Liver (tissue), 9 donors: ENCODE measurements around the gene PAQR4. TPM values are rescaled to one million over a fixed set of nuclear protein-coding genes. Genes with fewer than 3 reads are reported as not detected.
A peak's percentile ranks its signal among the peaks of the same experiment; 100 is the strongest.

Source experiments
- DNase-seq: peaks from one replicate; pipeline ENCODE4 v3.0.0-alpha.2; 2017; ENCODE audit warnings: low spot score
- H3K27ac ChIP-seq, 2 donors: one replicate each; pipeline ENCODE4 v1.7.0; 2013; ENCODE audit warnings: inconsistent platforms in 2 of 2, low read length in 2 of 2, control low read depth in 1 of 2, low read depth in 1 of 2, mild to moderate bottlenecking in 1 of 2
- H3K27me3 ChIP-seq, 4 donors: one replicate each; pipeline versions ENCODE4 v1.6.1 to v1.7.0; 2013; ENCODE audit warnings: low read length in 3 of 4, inconsistent platforms in 1 of 4, mild to moderate bottlenecking in 1 of 4, moderate library complexity in 1 of 4; ENCODE audit not compliant: control insufficient read depth in 4 of 4, insufficient read depth in 4 of 4
- H3K36me3 ChIP-seq, 4 donors: one replicate each; pipeline versions ENCODE4 v1.6.1 to v1.7.0; 2013; ENCODE audit warnings: low read length in 3 of 4, mild to moderate bottlenecking in 3 of 4, low read depth in 1 of 4, moderate library complexity in 1 of 4; ENCODE audit not compliant: control insufficient read depth in 4 of 4, insufficient read depth in 3 of 4
- H3K4me1 ChIP-seq, 4 donors: one replicate each; pipeline versions ENCODE4 v1.6.1 to v1.7.0; 2013; ENCODE audit warnings: low read length in 3 of 4, mild to moderate bottlenecking in 3 of 4, moderate library complexity in 1 of 4; ENCODE audit not compliant: control insufficient read depth in 4 of 4, insufficient read depth in 4 of 4
- H3K4me3 ChIP-seq, 3 donors: one replicate each; pipeline versions ENCODE4 v1.6.1 to v1.7.0; 2013; ENCODE audit warnings: low read length in 3 of 3, control low read depth in 1 of 3, low read depth in 1 of 3, mild to moderate bottlenecking in 1 of 3
- H3K9ac ChIP-seq, 2 donors: one replicate each; pipeline ENCODE4 v1.7.0; 2013; ENCODE audit warnings: low read length in 2 of 2, mild to moderate bottlenecking in 2 of 2, moderate library complexity in 2 of 2, control low read depth in 1 of 2, low read depth in 1 of 2
- H3K9me3 ChIP-seq, 4 donors: one replicate each; pipeline versions ENCODE4 v1.6.1 to v1.7.0; 2013; ENCODE audit warnings: low read length in 3 of 4; ENCODE audit not compliant: control insufficient read depth in 4 of 4
- EGR1 ChIP-seq, 2 donors: IDR thresholded peaks; 2 replicates each; pipeline ENCODE4 v1.6.1; 2016 to 2018; ENCODE audit warnings: antibody characterized with exemption in 2 of 2, low read depth in 2 of 2
- FOXA1 ChIP-seq: IDR thresholded peaks from 2 replicates; pipeline ENCODE4 v1.6.1; 2016; ENCODE audit warnings: antibody characterized with exemption
- FOXA2 ChIP-seq: IDR thresholded peaks from 2 replicates; pipeline ENCODE4 v1.6.1; 2016; ENCODE audit warnings: antibody characterized with exemption
- GABPA ChIP-seq, 2 donors: IDR thresholded peaks in 1 of 2; conservative IDR thresholded peaks in 1 of 2; 2 replicates each; pipeline ENCODE4 v1.6.1; 2016; ENCODE audit warnings: antibody characterized with exemption in 2 of 2, mild to moderate bottlenecking in 1 of 2, moderate library complexity in 1 of 2
- HNF4A ChIP-seq, 2 donors: conservative IDR thresholded peaks; 2 replicates each; pipeline ENCODE4 v1.6.1; 2016; ENCODE audit warnings: antibody characterized with exemption in 2 of 2, mild to moderate bottlenecking in 2 of 2
- HNF4G ChIP-seq: IDR thresholded peaks from 2 replicates; pipeline ENCODE4 v1.6.1; 2016; ENCODE audit warnings: antibody characterized with exemption
- JUND ChIP-seq, 2 donors: IDR thresholded peaks; 2 replicates each; pipeline ENCODE4 v1.6.1; 2016; ENCODE audit warnings: antibody characterized with exemption in 2 of 2
- MAX ChIP-seq: IDR thresholded peaks from 2 replicates; pipeline ENCODE4 v1.6.1; 2016; ENCODE audit warnings: antibody characterized with exemption
- NR2F2 ChIP-seq: IDR thresholded peaks from 2 replicates; pipeline ENCODE4 v1.6.1; 2016; ENCODE audit warnings: antibody characterized with exemption
- RAD21 ChIP-seq, 2 donors: IDR thresholded peaks; 2 replicates each; pipeline ENCODE4 v1.6.1; 2016; ENCODE audit warnings: antibody characterized with exemption in 2 of 2, mild to moderate bottlenecking in 2 of 2
- RXRA ChIP-seq, 2 donors: IDR thresholded peaks; 2 replicates each; pipeline ENCODE4 v1.6.1; 2017 to 2018; ENCODE audit warnings: antibody characterized with exemption in 2 of 2, mild to moderate bottlenecking in 1 of 2
- SP1 ChIP-seq: IDR thresholded peaks from 2 replicates; pipeline ENCODE4 v1.6.1; 2018; ENCODE audit warnings: antibody characterized with exemption, mild to moderate bottlenecking
- TAF1 ChIP-seq: conservative IDR thresholded peaks from 2 replicates; pipeline ENCODE4 v1.6.1; 2016; ENCODE audit warnings: antibody characterized with exemption, mild to moderate bottlenecking
- YY1 ChIP-seq: IDR thresholded peaks from 2 replicates; pipeline ENCODE4 v1.6.1; 2016; ENCODE audit warnings: antibody characterized with exemption, mild to moderate bottlenecking
- WGBS: extraction: QIAGEN DNeasy Blood & Tissue Kit; methylation state at CpG from one replicate; pipeline ENCODE4 v1.1.7; 2013; 5-methylcytosine and 5-hydroxymethylcytosine counted together
- polyA plus RNA-seq, 2 donors: library from polyadenylated mRNA; stranded (reverse) in 1 of 2; unstranded in 1 of 2; fragments of 200-250 nt in 1 of 2; fragments of >200 nt in 1 of 2; fragmentation: Nextera tagmentation in 1 of 2; extraction: Ambion mirVana in 1 of 2; gene quantifications; one replicate each; pipeline versions ENCODE4 v1.2.1 to v1.2.3, GENCODE V29; 2013 to 2015
- total RNA-seq, 2 donors: library from RNA; depleted of rRNA; stranded (reverse); fragments of >200 nt; gene quantifications; one replicate each; pipeline ENCODE4 v1.2.3, GENCODE V29; 2014
- TF ChIP-seq, protein P1 (sequence below): IDR thresholded peaks from 2 replicates; pipeline ENCODE4 v1.6.1; 2016; ENCODE audit warnings: antibody characterized with exemption
- TF ChIP-seq, protein P2 (sequence below): IDR thresholded peaks from 2 replicates; pipeline ENCODE4 v1.6.1; 2016; ENCODE audit warnings: antibody characterized with exemption, mild to moderate bottlenecking
- TF ChIP-seq, protein P3 (sequence below): IDR thresholded peaks from 2 replicates; pipeline ENCODE4 v1.6.1; 2016; ENCODE audit warnings: antibody characterized with exemption
- donor health status: healthy.
- donor health status: healthy.
- donor health status: healthy.
- donor health status: healthy.
- donor health status: healthy.

Gene PAQR4
- total and polyA plus RNA-seq, 4 donors, result 0.63 to 9.9 (median 2.0) TPM

DNA sequence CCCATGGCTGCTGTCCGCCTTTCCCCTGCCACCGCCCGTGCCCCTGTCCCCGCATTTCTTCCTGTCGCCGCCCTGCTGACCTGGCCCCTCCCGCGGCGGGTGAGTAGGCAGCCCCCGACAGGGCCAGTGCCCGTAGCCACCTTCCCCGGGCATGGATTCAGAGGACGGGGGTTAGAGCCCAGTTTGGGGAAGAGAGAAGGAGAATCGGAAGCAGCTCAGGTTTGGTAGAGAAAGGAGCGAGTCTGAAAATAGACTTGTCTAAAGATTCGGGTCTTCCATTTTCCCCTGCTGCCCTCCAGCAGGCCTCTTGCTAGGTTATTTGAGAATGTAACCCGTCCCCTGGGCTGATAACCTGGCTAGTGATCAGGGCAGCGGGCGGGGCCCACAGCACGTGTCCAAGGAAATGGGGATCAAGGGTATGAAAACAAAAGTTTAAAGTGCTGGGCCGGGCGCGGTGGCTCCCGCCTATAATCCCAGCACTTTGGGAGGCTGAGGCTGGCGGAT, 35.7 kb downstream of the PAQR4 start (continued):
- peak in 1 of 2 donors; percentile 23 for TF ChIP-seq EGR1 (IDR thresholded peaks at IDR 0.05; ENCODE audit: low read depth in 2 of 2)
- TF ChIP-seq, protein P1, sequence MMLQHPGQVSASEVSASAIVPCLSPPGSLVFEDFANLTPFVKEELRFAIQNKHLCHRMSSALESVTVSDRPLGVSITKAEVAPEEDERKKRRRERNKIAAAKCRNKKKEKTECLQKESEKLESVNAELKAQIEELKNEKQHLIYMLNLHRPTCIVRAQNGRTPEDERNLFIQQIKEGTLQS, result no peak

- 31% methylated on average over 13 of the region's 13 CpGs for WGBS
- Histone ChIP-seq H3K4me1 (peaks cover 15 to 38% (median 26%) of the 10 kb centered on the region in 4 donors), H3K9ac (peak overlapping the region in 1 of 2 donors; percentile 37), H3K27me3 (no peaks in the 10 kb centered on the region), H3K9me3 (no peaks in the 10 kb centered on the region), H3K4me3 (no peak overlapping the region), H3K36me3 (no peaks in the 10 kb centered on the region), H3K27ac (peak overlapping the region; percentile 78 to 90)
- TF ChIP-seq, protein P2, sequence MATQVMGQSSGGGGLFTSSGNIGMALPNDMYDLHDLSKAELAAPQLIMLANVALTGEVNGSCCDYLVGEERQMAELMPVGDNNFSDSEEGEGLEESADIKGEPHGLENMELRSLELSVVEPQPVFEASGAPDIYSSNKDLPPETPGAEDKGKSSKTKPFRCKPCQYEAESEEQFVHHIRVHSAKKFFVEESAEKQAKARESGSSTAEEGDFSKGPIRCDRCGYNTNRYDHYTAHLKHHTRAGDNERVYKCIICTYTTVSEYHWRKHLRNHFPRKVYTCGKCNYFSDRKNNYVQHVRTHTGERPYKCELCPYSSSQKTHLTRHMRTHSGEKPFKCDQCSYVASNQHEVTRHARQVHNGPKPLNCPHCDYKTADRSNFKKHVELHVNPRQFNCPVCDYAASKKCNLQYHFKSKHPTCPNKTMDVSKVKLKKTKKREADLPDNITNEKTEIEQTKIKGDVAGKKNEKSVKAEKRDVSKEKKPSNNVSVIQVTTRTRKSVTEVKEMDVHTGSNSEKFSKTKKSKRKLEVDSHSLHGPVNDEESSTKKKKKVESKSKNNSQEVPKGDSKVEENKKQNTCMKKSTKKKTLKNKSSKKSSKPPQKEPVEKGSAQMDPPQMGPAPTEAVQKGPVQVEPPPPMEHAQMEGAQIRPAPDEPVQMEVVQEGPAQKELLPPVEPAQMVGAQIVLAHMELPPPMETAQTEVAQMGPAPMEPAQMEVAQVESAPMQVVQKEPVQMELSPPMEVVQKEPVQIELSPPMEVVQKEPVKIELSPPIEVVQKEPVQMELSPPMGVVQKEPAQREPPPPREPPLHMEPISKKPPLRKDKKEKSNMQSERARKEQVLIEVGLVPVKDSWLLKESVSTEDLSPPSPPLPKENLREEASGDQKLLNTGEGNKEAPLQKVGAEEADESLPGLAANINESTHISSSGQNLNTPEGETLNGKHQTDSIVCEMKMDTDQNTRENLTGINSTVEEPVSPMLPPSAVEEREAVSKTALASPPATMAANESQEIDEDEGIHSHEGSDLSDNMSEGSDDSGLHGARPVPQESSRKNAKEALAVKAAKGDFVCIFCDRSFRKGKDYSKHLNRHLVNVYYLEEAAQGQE, result peak; percentile 57
- TF ChIP-seq EGR1 (IDR thresholded peaks at IDR 0.05; ENCODE audit: low read depth in 2 of 2) (peak in 1 of 2 donors; percentile 15), FOXA2 (no peak), RXRA (IDR thresholded peaks at IDR 0.05) (peak; percentile 58 to 70), TAF1 (no peak), RAD21 (IDR thresholded peaks at IDR 0.05) (peak in 1 of 2 donors; percentile 8), SP1 (peak; percentile 87), YY1 (peak; percentile 51), JUND (IDR thresholded peaks at IDR 0.05) (peak in 1 of 2 donors; percentile 34), NR2F2 (no peak), FOXA1 (no peak), HNF4A (conservative IDR thresholded peaks at IDR 0.05) (peak; percentile 87 to 92), HNF4G (peak; percentile 55), GABPA (IDR thresholded peaks at IDR 0.05 in 1 of 2, conservative IDR thresholded peaks at IDR 0.05 in 1 of 2) (peak in 1 of 2 donors; percentile 21), MAX (peak; percentile 61)
- TF ChIP-seq, protein P3, sequence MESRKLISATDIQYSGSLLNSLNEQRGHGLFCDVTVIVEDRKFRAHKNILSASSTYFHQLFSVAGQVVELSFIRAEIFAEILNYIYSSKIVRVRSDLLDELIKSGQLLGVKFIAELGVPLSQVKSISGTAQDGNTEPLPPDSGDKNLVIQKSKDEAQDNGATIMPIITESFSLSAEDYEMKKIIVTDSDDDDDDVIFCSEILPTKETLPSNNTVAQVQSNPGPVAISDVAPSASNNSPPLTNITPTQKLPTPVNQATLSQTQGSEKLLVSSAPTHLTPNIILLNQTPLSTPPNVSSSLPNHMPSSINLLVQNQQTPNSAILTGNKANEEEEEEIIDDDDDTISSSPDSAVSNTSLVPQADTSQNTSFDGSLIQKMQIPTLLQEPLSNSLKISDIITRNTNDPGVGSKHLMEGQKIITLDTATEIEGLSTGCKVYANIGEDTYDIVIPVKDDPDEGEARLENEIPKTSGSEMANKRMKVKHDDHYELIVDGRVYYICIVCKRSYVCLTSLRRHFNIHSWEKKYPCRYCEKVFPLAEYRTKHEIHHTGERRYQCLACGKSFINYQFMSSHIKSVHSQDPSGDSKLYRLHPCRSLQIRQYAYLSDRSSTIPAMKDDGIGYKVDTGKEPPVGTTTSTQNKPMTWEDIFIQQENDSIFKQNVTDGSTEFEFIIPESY, result no peak
- DNase-seq, result no peak
Measured at GRCh38 chr16:3007059-3007956, 38.2 kb downstream of the PAQR4 start.
